Measurements from ENCODE around the gene SPINK7. TPM values are rescaled to one million over a fixed set of nuclear protein-coding genes. Genes with fewer than 3 reads are reported as not detected.

The SPINK7 gene
- total RNA-seq, 2 experiments from 2014 or later, result not detected

- CTCF ChIA-PET, result no interaction called here
- Mint-ChIP-seq H3K4me1 (ENCODE audit: low read depth) (no peaks in the 10 kb centered on the region), H3K27ac (no peak overlapping the region), H3K9me3 (no peaks in the 10 kb centered on the region), H3K27me3 (no peaks in the 10 kb centered on the region), H3K36me3 (ENCODE audit: low read depth) (no peaks in the 10 kb centered on the region), H3K4me3 (no peak overlapping the region)
- H3K4me3 ChIP-seq (ENCODE audit: low read length), result no peak overlapping the region
- POLR2A ChIA-PET, result no interaction called here
- DNase-seq (no peak), ATAC-seq (ENCODE audit: poor library complexity) (no peak)
- H3K27ac ChIP-seq (ENCODE audit: low read depth in 1 of 2, low read length in 2 of 2), result no peak overlapping the region
- no peaks in the 10 kb centered on the region for H3K36me3 ChIP-seq (ENCODE audit: insufficient read depth, low read length)
- H3K4me1 ChIP-seq (ENCODE audit: insufficient read depth, low read length), result no peaks in the 10 kb centered on the region
- intact Hi-C loops (cut with DNase I, micrococcal nuclease), result no loop called here
- H3K27me3 ChIP-seq (ENCODE audit: control insufficient read depth in 1 of 2, insufficient read depth in 2 of 2, low read length in 2 of 2), result no peaks in the 10 kb centered on the region
- H3K9me3 ChIP-seq (ENCODE audit: control insufficient read depth in 1 of 2, insufficient read depth in 1 of 2, low read length in 2 of 2), result no peaks in the 10 kb centered on the region
- TF ChIP-seq CTCF (IDR thresholded peaks at IDR 0.05), result no peak
Observed at GRCh38 chr5:148342371-148343045, 30.3 kb downstream of the SPINK7 start.

DNA sequence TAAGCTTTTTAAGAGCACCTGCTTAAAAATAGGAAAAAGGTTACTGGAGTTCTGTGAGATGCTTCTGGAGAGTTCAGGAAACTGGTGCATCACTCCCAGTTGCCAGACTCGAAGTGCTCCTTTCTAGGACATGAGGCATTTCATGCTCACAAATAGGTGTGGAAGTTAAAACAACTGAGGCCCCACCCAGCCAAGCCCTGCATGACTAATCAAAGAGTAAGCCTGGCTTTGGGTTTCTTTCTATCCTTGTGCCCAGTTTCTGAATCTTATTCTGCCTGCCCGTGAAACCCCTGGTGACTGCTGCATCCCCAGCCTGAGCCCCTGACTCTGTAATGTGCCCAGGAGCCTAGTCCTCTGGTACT, 30.8 kb downstream of the SPINK7 start:
- no peaks in the 10 kb centered on the region for H3K4me1 Mint-ChIP-seq (ENCODE audit: low read depth)
- no peaks in the 10 kb centered on the region for H3K4me1 ChIP-seq (ENCODE audit: insufficient read depth, low read length)
- no peaks in the 10 kb centered on the region for H3K9me3 ChIP-seq (ENCODE audit: control insufficient read depth in 1 of 2, insufficient read depth in 1 of 2, low read length in 2 of 2)
- POLR2A ChIA-PET, result no interaction called here
- no peaks in the 10 kb centered on the region for H3K36me3 Mint-ChIP-seq (ENCODE audit: low read depth)
- H3K27ac Mint-ChIP-seq, result no peak overlapping the region
- DNase-seq (no peak), ATAC-seq (ENCODE audit: poor library complexity) (no peak)
- CTCF ChIA-PET, result no interaction called here
- no peak overlapping the region for H3K27ac ChIP-seq (ENCODE audit: low read depth in 1 of 2, low read length in 2 of 2)
- H3K9me3 Mint-ChIP-seq, result no peaks in the 10 kb centered on the region
- H3K4me3 ChIP-seq (ENCODE audit: low read length), result no peak overlapping the region
- no peaks in the 10 kb centered on the region for H3K36me3 ChIP-seq (ENCODE audit: insufficient read depth, low read length)
- intact Hi-C loops (cut with DNase I, micrococcal nuclease), result no loop called here
- no peaks in the 10 kb centered on the region for H3K27me3 ChIP-seq (ENCODE audit: control insufficient read depth in 1 of 2, insufficient read depth in 2 of 2, low read length in 2 of 2)
- no peak overlapping the region for H3K4me3 Mint-ChIP-seq
- no peaks in the 10 kb centered on the region for H3K27me3 Mint-ChIP-seq
- no peak for TF ChIP-seq CTCF (IDR thresholded peaks at IDR 0.05)

DNA sequence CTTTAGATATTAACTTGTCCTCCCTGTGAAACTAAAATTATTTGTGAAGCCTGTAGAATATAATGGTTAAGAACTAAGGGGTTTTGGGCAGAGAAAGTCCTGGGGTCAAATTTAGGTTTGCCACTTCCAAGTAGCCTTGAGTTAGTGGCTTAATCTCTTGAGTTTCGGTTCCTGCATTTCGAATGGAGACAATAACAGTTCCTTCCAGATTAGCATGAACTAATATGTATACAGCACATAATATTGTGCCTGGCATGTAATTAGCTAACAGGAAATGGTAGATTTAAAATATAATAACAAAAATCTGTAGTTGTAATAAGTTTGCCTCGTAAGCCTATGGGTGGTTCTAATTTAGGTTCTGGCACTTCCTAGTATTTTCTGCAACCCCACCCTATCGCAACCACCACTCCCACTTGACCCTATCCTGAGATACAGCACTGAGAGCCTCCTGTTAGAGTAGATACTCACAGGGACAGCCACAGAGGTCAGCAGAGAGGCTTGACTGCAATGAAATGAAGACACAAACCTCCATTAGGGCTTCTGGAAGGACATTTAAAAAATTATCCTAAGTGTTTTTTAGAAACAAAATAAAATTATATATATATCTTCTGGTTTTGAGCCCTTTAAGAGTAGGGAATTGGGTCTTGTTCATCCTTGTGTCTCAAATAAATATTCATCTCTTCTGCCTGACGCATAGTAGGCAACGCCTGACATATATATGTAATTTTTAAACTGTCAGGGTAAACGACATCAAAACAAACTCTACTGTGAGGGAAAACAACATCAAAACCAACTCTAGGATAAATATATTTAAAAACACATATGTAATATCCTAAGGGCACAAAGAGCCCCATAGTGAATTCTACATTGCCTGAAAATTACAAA, 31.6 kb downstream of the SPINK7 start:
- ChIA-PET POLR2A (no interaction called here), CTCF (no interaction called here)
- ATAC-seq (ENCODE audit: poor library complexity) (no peak), DNase-seq (no peak)
- Mint-ChIP-seq H3K9me3 (no peaks in the 10 kb centered on the region), H3K36me3 (ENCODE audit: low read depth) (no peaks in the 10 kb centered on the region), H3K27ac (no peak overlapping the region), H3K4me3 (no peak overlapping the region), H3K27me3 (no peaks in the 10 kb centered on the region), H3K4me1 (ENCODE audit: low read depth) (no peaks in the 10 kb centered on the region)
- Histone ChIP-seq H3K4me1 (ENCODE audit: insufficient read depth, low read length) (no peaks in the 10 kb centered on the region), H3K27me3 (ENCODE audit: control insufficient read depth in 1 of 2, insufficient read depth in 2 of 2, low read length in 2 of 2) (no peaks in the 10 kb centered on the region), H3K9me3 (ENCODE audit: control insufficient read depth in 1 of 2, insufficient read depth in 1 of 2, low read length in 2 of 2) (no peaks in the 10 kb centered on the region), H3K27ac (ENCODE audit: low read depth in 1 of 2, low read length in 2 of 2) (no peak overlapping the region), H3K4me3 (ENCODE audit: low read length) (no peak overlapping the region), H3K36me3 (ENCODE audit: insufficient read depth, low read length) (no peaks in the 10 kb centered on the region)
- TF ChIP-seq CTCF (IDR thresholded peaks at IDR 0.05), result no peak
- intact Hi-C loops (cut with DNase I, micrococcal nuclease), result no loop called here

Data from CD4-positive, alpha-beta T cell (primary cell).